IPS DF 19.7 (cell line): Measurements from ENCODE around the gene GLUL.
"Not testable (repeated sequence)": the region's sequence is repeated elsewhere in the genome, so short reads cannot be mapped to it uniquely, and the experiment has no call there.

Experiments used
- DNase-seq: peaks from one replicate; pipeline ENCODE4 v3.0.0-alpha.2; 2013; ENCODE audit warnings: low read depth, low spot score

Gene GLUL

GRCh38 chr1:182368358-182368757 lies 23.2 kb downstream of the GLUL start:
- no peak for DNase-seq

GRCh38 chr1:182367926-182368325 lies 23.7 kb downstream of the GLUL start:
- DNase-seq, result no peak

GRCh38 chr1:182366596-182366995 lies 25.0 kb downstream of the GLUL start:
- DNase-seq, result no peak

- DNase-seq, result no peak
Observed at GRCh38 chr1:182359645-182360044, 31.9 kb downstream of the GLUL start.

- DNase-seq, result no peak
Observed at GRCh38 chr1:182357913-182358312, 33.7 kb downstream of the GLUL start.

- no peak for DNase-seq
Observed at GRCh38 chr1:182357171-182357570, 34.4 kb downstream of the GLUL start.

GRCh38 chr1:182355723-182356098 lies 35.9 kb downstream of the GLUL start:
- DNase-seq, result no peak

GRCh38 chr1:182351790-182352364 lies 39.7 kb downstream of the GLUL start:
- DNase-seq, result no peak

GRCh38 chr1:182350839-182351238 lies 40.8 kb downstream of the GLUL start:
- no peak for DNase-seq

- DNase-seq, result no peak
Observed at GRCh38 chr1:182348961-182349747, 42.4 kb downstream of the GLUL start.

- no peak for DNase-seq
Observed at GRCh38 chr1:182347019-182347418, 44.6 kb downstream of the GLUL start.

GRCh38 chr1:182340233-182341058 lies 51.1 kb downstream of the GLUL start:
- no peak for DNase-seq

- no peak for DNase-seq
Observed at GRCh38 chr1:182339684-182340083, 51.9 kb downstream of the GLUL start.

- no peak for DNase-seq
Observed at GRCh38 chr1:182338806-182339370, 52.7 kb downstream of the GLUL start.

GRCh38 chr1:182337736-182338571 lies 53.6 kb downstream of the GLUL start:
- no peak for DNase-seq

- DNase-seq, result no peak
Observed at GRCh38 chr1:182335771-182336566, 55.6 kb downstream of the GLUL start.

GRCh38 chr1:182333071-182333571 lies 58.5 kb downstream of the GLUL start:
- not testable (repeated sequence) for DNase-seq

GRCh38 chr1:182332261-182333060 lies 59.1 kb downstream of the GLUL start:
- DNase-seq, result no peak
